ENCODE data around the gene DAPP1. TPM values are rescaled to one million over a fixed set of nuclear protein-coding genes. Genes with fewer than 3 reads are reported as not detected.

DAPP1 gene
- total RNA-seq, 6 experiments from 2014 or later: 0.12 to 1.5 (median 0.73) TPM

DNA sequence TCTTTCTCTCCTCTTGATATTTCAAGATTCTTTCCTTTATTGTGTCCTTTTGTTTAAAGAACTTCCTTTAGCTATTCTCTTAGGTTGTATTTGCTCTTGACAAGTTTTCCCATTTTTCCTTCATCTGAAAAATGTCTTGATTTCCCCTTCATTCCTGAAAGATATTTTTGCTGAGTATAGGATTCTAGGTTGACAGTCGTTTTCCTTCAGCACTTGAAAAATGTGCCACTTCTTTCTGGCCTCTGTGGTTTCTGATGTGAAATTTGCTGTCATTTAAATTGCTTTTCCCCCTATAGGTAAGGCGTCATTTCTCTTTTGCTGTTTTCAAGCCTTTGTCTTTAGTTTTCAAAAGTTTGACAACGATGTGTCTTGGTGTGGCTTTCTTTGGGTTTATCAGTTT is 100.9 kb downstream of the DAPP1 start:
- ATAC-seq: no peak
- TF ChIP-seq, protein P1, sequence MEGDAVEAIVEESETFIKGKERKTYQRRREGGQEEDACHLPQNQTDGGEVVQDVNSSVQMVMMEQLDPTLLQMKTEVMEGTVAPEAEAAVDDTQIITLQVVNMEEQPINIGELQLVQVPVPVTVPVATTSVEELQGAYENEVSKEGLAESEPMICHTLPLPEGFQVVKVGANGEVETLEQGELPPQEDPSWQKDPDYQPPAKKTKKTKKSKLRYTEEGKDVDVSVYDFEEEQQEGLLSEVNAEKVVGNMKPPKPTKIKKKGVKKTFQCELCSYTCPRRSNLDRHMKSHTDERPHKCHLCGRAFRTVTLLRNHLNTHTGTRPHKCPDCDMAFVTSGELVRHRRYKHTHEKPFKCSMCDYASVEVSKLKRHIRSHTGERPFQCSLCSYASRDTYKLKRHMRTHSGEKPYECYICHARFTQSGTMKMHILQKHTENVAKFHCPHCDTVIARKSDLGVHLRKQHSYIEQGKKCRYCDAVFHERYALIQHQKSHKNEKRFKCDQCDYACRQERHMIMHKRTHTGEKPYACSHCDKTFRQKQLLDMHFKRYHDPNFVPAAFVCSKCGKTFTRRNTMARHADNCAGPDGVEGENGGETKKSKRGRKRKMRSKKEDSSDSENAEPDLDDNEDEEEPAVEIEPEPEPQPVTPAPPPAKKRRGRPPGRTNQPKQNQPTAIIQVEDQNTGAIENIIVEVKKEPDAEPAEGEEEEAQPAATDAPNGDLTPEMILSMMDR (IDR thresholded peaks at IDR 0.05): no peak
- TF ChIP-seq POLR2A (IDR thresholded peaks at IDR 0.05): no peak
- no peaks in the 10 kb centered on the region for H3K27me3 ChIP-seq
- no peaks in the 10 kb centered on the region for H3K4me1 ChIP-seq
- intact Hi-C loops (cut with DNase I): no loop called here
- H3K4me3 ChIP-seq: no peak overlapping the region
- no peak for DNase-seq
- no peaks in the 10 kb centered on the region for H3K9me3 ChIP-seq
- 92% methylated on average over 2 of the region's 3 CpGs for WGBS (ENCODE audit: insufficient coverage, low coverage, low lambda C conversion rate, missing lambda C conversion rate)
- no peaks in the 10 kb centered on the region for H3K36me3 ChIP-seq
- no peak overlapping the region for H3K27ac ChIP-seq

DNA sequence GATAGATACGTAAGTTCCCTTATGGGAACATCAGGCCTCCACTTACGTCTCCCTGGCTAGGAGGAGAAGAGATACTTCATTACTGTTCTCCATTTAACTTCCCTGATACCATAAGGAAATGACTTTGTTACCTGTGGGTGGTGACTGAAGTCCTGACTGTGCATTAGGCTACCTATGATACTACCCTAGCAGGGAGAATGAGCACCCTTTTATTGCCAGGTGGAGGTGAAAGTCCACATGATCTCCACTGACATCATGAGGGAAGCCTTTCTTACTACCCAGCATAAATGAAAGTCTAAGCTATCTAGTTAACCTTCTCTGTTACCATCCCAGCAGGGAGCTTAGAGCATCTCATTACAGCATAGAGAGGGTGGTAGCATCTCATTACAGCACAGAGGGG is 102.0 kb downstream of the DAPP1 start:
- no peaks in the 10 kb centered on the region for H3K9me3 ChIP-seq
- intact Hi-C loops (cut with DNase I): no loop called here
- H3K4me3 ChIP-seq: no peak overlapping the region
- H3K36me3 ChIP-seq: no peaks in the 10 kb centered on the region
- no peaks in the 10 kb centered on the region for H3K4me1 ChIP-seq
- 94% methylated on average over 2 of the region's 2 CpGs for WGBS (ENCODE audit: insufficient coverage, low coverage, low lambda C conversion rate, missing lambda C conversion rate)
- TF ChIP-seq, protein P1 (IDR thresholded peaks at IDR 0.05): no peak
- TF ChIP-seq POLR2A (IDR thresholded peaks at IDR 0.05): no peak
- H3K27ac ChIP-seq: no peak overlapping the region
- DNase-seq: no peak
- H3K27me3 ChIP-seq: no peaks in the 10 kb centered on the region
- ATAC-seq: no peak

Other genes with a start within 250 kb of the DAPP1 start
- gene MTTP, start 242.0 kb upstream of the DAPP1 start, total RNA-seq: 100 to 1,000 TPM in 4 of 6 experiments, 10 to 100 TPM in 2; 91.6 to 134 (median 112) TPM
- under 1 TPM in 4 of 6 experiments, not detected in 2; 0.02 to 0.19 (median 0.12) TPM for gene C4orf54, start 159.0 kb upstream of the DAPP1 start, total RNA-seq
- 10 to 100 TPM; 14.7 to 24.6 (median 18.9) TPM for gene LAMTOR3, start 77.6 kb downstream of the DAPP1 start, total RNA-seq
- gene DNAJB14, start 129.8 kb downstream of the DAPP1 start, total RNA-seq: 10 to 100 TPM; 12.2 to 16.6 (median 16.1) TPM
- gene H2AZ1, start 133.4 kb downstream of the DAPP1 start, total RNA-seq: 100 to 1,000 TPM in 1 of 6 experiments, 10 to 100 TPM in 5; 28.8 to 122 (median 42.9) TPM

Data from right lobe of liver (tissue), 6 donors.